Memory B cell (primary cell): ENCODE results near the gene C12orf60.

Experiments
- ATAC-seq: fragments of 150-1000 bp; cut with Tn5 transposase; 2 replicates; pipeline ENCODE4 v1.10.0; 2021; ENCODE audit warnings: low read depth, mild to moderate bottlenecking, moderate library complexity
- DNase-seq, 2 donors: peaks; one replicate each; pipeline ENCODE4 v3.0.0; 2022; ENCODE audit warnings: low spot score in 2 of 2
- H3K27ac Mint-ChIP-seq: one replicate; pipeline ENCODE4 v1.8.0; 2022; ENCODE audit warnings: mild to moderate bottlenecking, moderate library complexity, mixed read lengths
- H3K27me3 Mint-ChIP-seq: one replicate; pipeline ENCODE4 v1.8.0; 2022; ENCODE audit warnings: mixed read lengths
- H3K36me3 Mint-ChIP-seq: one replicate; pipeline ENCODE4 v1.8.0; 2022; ENCODE audit warnings: mild to moderate bottlenecking, mixed read lengths
- H3K4me1 Mint-ChIP-seq: one replicate; pipeline ENCODE4 v1.8.0; 2022; ENCODE audit warnings: mixed read lengths
- H3K4me3 Mint-ChIP-seq: one replicate; pipeline ENCODE4 v1.8.0; 2022; ENCODE audit warnings: mild to moderate bottlenecking, moderate library complexity, mixed read lengths
- H3K9me3 Mint-ChIP-seq: one replicate; pipeline ENCODE4 v1.8.0; 2022; ENCODE audit warnings: mixed read lengths

C12orf60 gene

DNA sequence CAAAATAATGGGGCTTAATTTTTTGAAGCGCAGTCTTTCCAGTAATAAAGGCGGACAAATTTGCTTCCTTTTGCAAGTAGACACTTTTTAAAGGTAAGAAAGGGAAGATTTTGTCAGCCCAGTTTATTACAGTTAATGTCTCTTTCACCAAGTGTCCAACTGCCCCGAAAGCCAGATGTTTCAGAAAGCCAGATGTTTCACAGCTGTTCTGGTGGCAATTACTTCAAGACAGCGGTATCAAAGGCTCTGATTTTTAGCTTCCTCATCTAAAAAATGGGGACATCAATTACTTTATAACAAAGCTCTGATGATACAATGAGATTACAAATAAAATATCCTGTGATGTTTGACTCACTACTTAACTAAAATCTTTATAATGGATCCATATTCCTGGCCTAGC, 1.2 kb upstream of the C12orf60 start:
- ATAC-seq = no peak
- Mint-ChIP-seq H3K4me1 (peaks cover 9% of the 10 kb centered on the region), H3K4me3 (no peak overlapping the region), H3K9me3 (no peaks in the 10 kb centered on the region), H3K36me3 (peaks cover 11% of the 10 kb centered on the region), H3K27ac (no peak overlapping the region), H3K27me3 (no peaks in the 10 kb centered on the region)
- no peak for DNase-seq

- H3K27ac Mint-ChIP-seq = no peak overlapping the region
- peaks cover 9% of the 10 kb centered on the region for H3K4me1 Mint-ChIP-seq
- H3K27me3 Mint-ChIP-seq = no peaks in the 10 kb centered on the region
- no peak overlapping the region for H3K4me3 Mint-ChIP-seq
- no peak for DNase-seq
- H3K9me3 Mint-ChIP-seq = no peaks in the 10 kb centered on the region
- ATAC-seq = no peak
- peaks cover 7% of the 10 kb centered on the region for H3K36me3 Mint-ChIP-seq
Measured at GRCh38 chr12:14802721-14803010, 804 bp upstream of the C12orf60 start.

DNA sequence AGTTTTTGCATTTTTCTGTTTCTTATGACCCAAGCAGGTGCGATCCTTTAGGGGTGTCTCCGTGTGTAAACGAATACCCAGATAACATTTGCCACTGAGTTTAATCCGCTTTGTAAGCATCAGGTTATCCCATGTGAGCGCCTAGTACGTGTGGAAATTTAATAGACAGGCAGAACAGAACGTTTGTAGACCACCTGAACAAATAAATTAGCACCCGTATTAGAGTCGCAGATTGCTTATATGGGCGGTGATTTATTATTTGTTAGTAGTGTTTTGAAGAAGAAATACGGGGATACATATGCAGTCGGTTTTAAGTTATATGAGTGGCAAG, 325 bp downstream of the C12orf60 start:
- peaks cover 9% of the 10 kb centered on the region for H3K4me1 Mint-ChIP-seq
- H3K36me3 Mint-ChIP-seq = peaks cover 6% of the 10 kb centered on the region
- ATAC-seq (peak; percentile 2), DNase-seq (no peak)
- no peak overlapping the region for H3K4me3 Mint-ChIP-seq
- H3K27ac Mint-ChIP-seq = no peak overlapping the region
- H3K27me3 Mint-ChIP-seq = no peaks in the 10 kb centered on the region
- H3K9me3 Mint-ChIP-seq = no peaks in the 10 kb centered on the region

DNA sequence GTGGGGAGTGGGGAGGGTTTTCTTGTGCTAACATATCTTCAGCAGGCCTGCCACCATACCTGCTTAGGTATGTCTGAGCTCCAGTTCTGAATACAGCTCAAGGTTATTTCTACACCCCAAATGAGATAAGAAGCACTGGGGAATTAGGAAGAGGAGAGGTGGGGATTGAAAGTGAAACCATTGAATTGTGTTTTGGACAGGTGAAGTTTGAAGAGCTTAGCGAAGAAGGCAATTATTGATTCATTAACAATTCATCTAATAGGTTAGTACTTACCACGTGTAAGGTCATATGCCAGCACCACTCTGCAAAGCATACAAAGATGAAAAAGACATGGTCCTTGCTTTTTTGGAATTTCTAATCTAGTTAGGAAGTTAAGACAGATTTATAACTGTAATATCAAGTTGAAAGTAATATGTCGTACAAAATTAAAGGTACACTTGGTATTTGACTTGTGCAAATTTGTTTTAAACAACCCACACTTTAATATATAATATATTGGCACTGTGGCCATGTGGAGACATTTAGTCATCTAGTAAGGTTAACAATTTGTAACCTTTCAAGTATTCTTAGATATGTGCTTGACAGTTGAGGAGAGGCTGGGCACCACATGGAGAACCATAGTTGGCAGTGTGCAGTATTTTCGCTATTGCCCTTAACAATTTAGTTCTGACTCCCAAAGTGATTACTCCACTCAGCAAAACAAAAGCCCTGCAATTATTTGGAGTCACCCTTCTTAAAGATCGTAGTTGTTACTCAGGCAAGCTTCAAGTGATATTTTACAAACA, 6.9 kb downstream of the C12orf60 start:
- Mint-ChIP-seq H3K36me3 (peaks cover 1% of the 10 kb centered on the region), H3K4me3 (peak overlapping the region; percentile 62), H3K4me1 (peaks cover 10% of the 10 kb centered on the region), H3K9me3 (no peaks in the 10 kb centered on the region), H3K27ac (peak overlapping the region; percentile 41), H3K27me3 (no peaks in the 10 kb centered on the region)
- ATAC-seq (no peak), DNase-seq (no peak)

- Mint-ChIP-seq H3K36me3 (peaks cover 1% of the 10 kb centered on the region), H3K27me3 (no peaks in the 10 kb centered on the region), H3K4me1 (peaks cover 10% of the 10 kb centered on the region), H3K4me3 (peak overlapping the region; percentile 62), H3K27ac (peak overlapping the region; percentile 41), H3K9me3 (no peaks in the 10 kb centered on the region)
- ATAC-seq (peak; percentile 83), DNase-seq (no peak)
Measured at GRCh38 chr12:14810953-14811483, 7.5 kb downstream of the C12orf60 start.

- H3K27me3 Mint-ChIP-seq = no peaks in the 10 kb centered on the region
- H3K4me1 Mint-ChIP-seq = peaks cover 10% of the 10 kb centered on the region
- H3K9me3 Mint-ChIP-seq = no peaks in the 10 kb centered on the region
- H3K36me3 Mint-ChIP-seq = peaks cover 1% of the 10 kb centered on the region
- DNase-seq = no peak
- ATAC-seq = no peak
- no peak overlapping the region for H3K27ac Mint-ChIP-seq
- no peak overlapping the region for H3K4me3 Mint-ChIP-seq
Measured at GRCh38 chr12:14811486-14811885, 8.0 kb downstream of the C12orf60 start.

DNA sequence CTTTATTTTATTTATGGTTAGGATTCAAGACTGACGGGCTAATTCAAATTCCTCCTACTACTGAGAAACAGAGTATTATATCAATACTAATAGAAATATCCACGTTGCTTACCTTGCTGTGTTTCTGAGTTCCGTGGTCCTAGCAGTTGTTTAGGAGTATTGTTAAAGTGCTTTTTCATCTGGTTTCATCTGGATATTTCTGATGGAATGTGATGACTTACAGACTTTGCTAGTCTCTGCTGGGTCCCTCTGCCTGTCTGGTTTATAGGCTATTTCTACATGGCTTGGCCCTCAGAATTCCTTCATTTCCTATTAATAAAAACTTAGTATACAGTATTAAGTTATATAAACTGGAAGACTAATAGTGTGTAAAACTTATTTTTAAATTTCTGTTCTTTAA, 10.5 kb downstream of the C12orf60 start, which contains the start of gene SMCO3:
TSS of gene SMCO3 (minus strand) at position 169 of the 400 bp plus-strand sequence. CDS start 7,502 bp downstream, outside the sequence.
- H3K27me3 Mint-ChIP-seq = no peaks in the 10 kb centered on the region
- DNase-seq = no peak
- H3K36me3 Mint-ChIP-seq = peaks cover 3% of the 10 kb centered on the region
- H3K4me1 Mint-ChIP-seq = peaks cover 10% of the 10 kb centered on the region
- H3K27ac Mint-ChIP-seq = no peak within 1 kb of the TSS
- H3K9me3 Mint-ChIP-seq = no peaks in the 10 kb centered on the region
- ATAC-seq = no peak
- no peak within 1 kb of the TSS for H3K4me3 Mint-ChIP-seq

DNA sequence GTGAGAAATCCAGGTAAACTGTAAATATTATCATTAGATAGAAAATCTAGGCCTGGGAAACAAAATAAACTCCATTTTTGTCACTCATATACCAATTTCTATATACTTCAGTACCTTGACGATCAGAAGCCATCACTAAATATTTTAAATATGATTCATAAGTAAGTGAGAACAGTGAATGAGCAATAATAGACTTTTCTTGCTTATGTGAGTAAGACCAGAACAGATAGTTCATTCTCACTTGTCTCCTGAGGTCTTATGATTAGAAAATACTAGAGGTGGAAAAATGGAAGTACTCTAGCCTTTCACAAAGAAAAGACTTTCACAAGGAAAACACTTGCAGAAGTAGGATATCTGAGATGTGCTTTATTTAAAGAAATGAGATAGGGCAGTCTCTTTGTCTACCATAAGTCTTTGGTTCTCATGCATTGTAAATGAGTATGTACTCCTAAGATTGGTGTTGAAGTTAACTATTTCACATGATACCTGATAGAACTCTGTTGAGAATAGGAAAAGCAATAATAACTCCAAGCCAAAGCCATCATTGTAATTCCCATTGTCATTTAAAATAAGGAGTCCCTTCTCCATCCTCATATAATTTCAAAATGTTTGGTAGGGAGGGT, 20.7 kb downstream of the C12orf60 start:
- H3K9me3 Mint-ChIP-seq = no peaks in the 10 kb centered on the region
- H3K27me3 Mint-ChIP-seq = no peaks in the 10 kb centered on the region
- DNase-seq = no peak
- no peaks in the 10 kb centered on the region for H3K4me1 Mint-ChIP-seq
- no peak for ATAC-seq
- peaks cover 1% of the 10 kb centered on the region for H3K36me3 Mint-ChIP-seq
- H3K27ac Mint-ChIP-seq = no peak overlapping the region
- no peak overlapping the region for H3K4me3 Mint-ChIP-seq

- no peak overlapping the region for H3K4me3 Mint-ChIP-seq
- no peaks in the 10 kb centered on the region for H3K9me3 Mint-ChIP-seq
- no peak overlapping the region for H3K27ac Mint-ChIP-seq
- ATAC-seq = no peak
- H3K4me1 Mint-ChIP-seq = no peaks in the 10 kb centered on the region
- H3K36me3 Mint-ChIP-seq = peaks cover 1% of the 10 kb centered on the region
- H3K27me3 Mint-ChIP-seq = no peaks in the 10 kb centered on the region
- no peak for DNase-seq
Measured at GRCh38 chr12:14825256-14825655, 21.8 kb downstream of the C12orf60 start.

GRCh38 chr12:14826491-14826890, 23.0 kb downstream of the C12orf60 start:
- DNase-seq = no peak
- Mint-ChIP-seq H3K9me3 (no peaks in the 10 kb centered on the region), H3K4me1 (no peaks in the 10 kb centered on the region), H3K27me3 (peaks cover under 1% of the 10 kb centered on the region), H3K4me3 (no peak overlapping the region), H3K27ac (no peak overlapping the region), H3K36me3 (peaks cover 1% of the 10 kb centered on the region)
- ATAC-seq = no peak

GRCh38 chr12:14827043-14827442, 23.6 kb downstream of the C12orf60 start:
- Mint-ChIP-seq H3K27ac (no peak overlapping the region), H3K4me3 (no peak overlapping the region), H3K4me1 (no peaks in the 10 kb centered on the region), H3K36me3 (peaks cover 3% of the 10 kb centered on the region), H3K9me3 (peaks cover 2% of the 10 kb centered on the region), H3K27me3 (peaks cover 4% of the 10 kb centered on the region)
- no peak for ATAC-seq
- DNase-seq = no peak

GRCh38 chr12:14828892-14829291, 25.4 kb downstream of the C12orf60 start:
- ATAC-seq (peak; percentile 70), DNase-seq (no peak)
- Mint-ChIP-seq H3K36me3 (peaks cover 3% of the 10 kb centered on the region), H3K27me3 (peaks cover 6% of the 10 kb centered on the region), H3K4me1 (no peaks in the 10 kb centered on the region), H3K4me3 (no peak overlapping the region), H3K9me3 (peaks cover 2% of the 10 kb centered on the region), H3K27ac (no peak overlapping the region)

- Mint-ChIP-seq H3K4me3 (no peak overlapping the region), H3K27ac (no peak overlapping the region), H3K9me3 (peaks cover 2% of the 10 kb centered on the region), H3K27me3 (peaks cover 6% of the 10 kb centered on the region), H3K36me3 (peaks cover 3% of the 10 kb centered on the region), H3K4me1 (peaks cover 2% of the 10 kb centered on the region)
- ATAC-seq = no peak
- no peak for DNase-seq
Measured at GRCh38 chr12:14833336-14833735, 29.9 kb downstream of the C12orf60 start.

DNA sequence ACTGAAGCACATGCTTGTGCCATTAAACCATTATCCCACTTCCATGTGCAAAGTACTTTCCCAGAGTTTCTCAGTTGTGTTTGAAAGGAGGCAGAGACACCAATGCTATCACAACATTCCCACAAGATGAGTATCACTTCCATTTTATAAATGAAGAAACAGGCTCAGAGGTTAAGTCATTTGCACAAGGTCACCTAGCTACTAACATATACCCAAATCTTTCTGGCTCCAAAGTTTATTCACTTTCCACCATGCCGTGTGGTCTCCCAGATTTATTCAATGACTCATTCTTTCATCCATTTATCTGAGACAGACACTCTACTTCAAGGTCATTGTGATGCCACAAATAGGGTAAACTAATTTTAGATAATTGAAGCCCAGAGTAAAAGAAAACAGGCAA, 30.5 kb downstream of the C12orf60 start:
- no peak overlapping the region for H3K4me3 Mint-ChIP-seq
- H3K9me3 Mint-ChIP-seq = peaks cover 2% of the 10 kb centered on the region
- DNase-seq = no peak

DNA sequence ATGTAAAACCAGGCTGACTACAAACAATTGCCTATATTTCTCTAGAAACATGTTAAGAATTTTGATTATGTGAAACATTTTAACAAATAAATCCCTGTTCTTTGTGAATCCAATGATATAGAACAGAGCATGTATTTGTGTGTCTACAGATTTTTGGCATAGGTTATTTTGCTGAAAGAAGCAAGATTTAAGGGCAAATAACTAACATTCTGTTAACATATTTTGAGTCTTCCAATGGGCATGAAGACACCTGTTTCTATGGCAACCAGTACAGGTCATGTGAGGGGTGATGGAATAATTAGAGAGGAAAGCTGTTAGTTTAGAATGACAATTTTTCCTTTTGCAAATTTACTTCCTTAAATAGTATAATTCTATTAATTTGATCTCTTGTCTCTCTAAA, 31.0 kb downstream of the C12orf60 start:
- peaks cover 3% of the 10 kb centered on the region for H3K36me3 Mint-ChIP-seq
- no peak for ATAC-seq

More for the DNA sequence above, 30.5 kb downstream of the C12orf60 start:
- H3K27ac Mint-ChIP-seq = no peak overlapping the region
- no peak for ATAC-seq
- H3K36me3 Mint-ChIP-seq = peaks cover 3% of the 10 kb centered on the region
- peaks cover 6% of the 10 kb centered on the region for H3K27me3 Mint-ChIP-seq
- peaks cover 2% of the 10 kb centered on the region for H3K4me1 Mint-ChIP-seq

More for the DNA sequence above, 31.0 kb downstream of the C12orf60 start:
- H3K9me3 Mint-ChIP-seq = peaks cover 3% of the 10 kb centered on the region
- no peak overlapping the region for H3K27ac Mint-ChIP-seq
- DNase-seq = no peak
- H3K4me3 Mint-ChIP-seq = no peak overlapping the region
- H3K27me3 Mint-ChIP-seq = peaks cover 6% of the 10 kb centered on the region
- peaks cover 2% of the 10 kb centered on the region for H3K4me1 Mint-ChIP-seq
